Embryonic facial prominence (tissue), 1 donor: ENCODE measurements around the gene RRBP1.
"Not testable (repeated sequence)": the region's sequence is repeated elsewhere in the genome, so short reads cannot be mapped to it uniquely, and the experiment has no call there.

Experiments
- DNase-seq: peaks from one replicate; pipeline ENCODE4 v3.0.0-alpha.2; 2016; ENCODE audit errors: extremely low spot score

The RRBP1 gene

DNA sequence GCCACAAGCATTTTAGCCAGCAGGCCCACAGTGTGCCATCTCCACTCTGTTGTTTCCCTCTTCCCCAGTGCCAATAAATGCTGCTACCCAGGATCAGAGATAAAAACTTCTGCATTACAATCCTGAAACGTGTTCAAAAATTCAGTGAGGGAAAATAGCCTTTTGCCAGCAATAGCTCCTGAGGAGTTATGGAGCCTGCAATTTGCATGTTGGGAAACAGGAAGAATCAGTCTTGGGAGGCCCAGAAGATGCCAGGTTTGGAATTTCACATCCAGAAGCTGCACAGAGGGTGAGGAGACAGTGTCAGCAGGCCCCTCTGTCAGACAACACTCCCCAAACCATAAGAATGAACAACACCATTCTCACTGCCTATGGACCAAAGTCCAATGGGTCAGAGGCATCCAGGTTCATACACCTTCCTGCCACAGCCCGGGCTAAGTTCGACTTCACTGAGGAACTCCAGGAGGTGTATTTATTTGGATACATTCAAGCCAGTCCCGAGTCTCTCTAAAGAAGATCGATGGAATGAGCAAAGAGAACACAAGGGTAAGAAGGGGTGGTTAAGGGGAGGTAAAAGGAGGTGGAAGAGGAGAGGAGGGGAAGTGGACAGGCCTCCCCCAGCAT is 20.8 kb downstream of the RRBP1 start:
- no peak for DNase-seq

DNA sequence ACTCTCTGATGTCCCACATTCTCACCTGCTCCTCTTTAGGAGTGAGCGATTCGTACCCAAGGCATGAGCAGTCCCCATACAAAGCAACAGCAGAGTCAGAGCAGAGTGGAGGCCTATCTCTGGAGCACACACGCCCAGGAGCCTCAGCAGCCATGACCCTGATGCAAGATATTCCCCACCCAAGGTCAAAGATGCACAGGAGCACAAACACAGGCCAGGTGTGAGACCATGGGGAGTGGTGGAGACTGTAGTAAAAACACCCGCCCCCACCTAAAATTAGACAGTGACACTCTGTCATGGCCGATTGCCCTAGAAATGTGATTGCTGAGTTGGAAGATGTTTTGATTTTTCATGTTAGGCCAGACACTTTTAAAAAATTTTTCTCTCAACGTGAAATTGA is 21.4 kb downstream of the RRBP1 start:
- no peak for DNase-seq

DNA sequence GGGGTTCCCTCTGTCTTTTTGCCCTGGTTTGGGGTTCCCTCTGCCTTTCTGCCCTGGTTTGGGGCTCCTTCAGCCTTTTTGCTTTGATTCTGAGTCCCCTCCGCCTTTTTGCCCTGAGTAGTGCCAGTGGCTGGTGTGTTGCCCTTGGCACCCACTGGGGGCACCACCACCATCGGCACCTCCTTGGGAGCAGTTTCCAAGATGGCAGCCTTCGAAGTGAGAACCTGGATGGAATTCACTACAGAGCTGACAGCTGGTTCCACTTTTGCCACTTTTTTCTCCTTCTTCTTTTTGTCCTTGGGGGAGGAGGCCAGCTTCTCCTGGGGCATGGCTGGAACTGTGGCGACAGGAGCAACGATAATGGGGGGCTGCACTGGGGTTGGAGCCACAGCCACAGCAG is 22.2 kb downstream of the RRBP1 start:
- no peak for DNase-seq

DNA sequence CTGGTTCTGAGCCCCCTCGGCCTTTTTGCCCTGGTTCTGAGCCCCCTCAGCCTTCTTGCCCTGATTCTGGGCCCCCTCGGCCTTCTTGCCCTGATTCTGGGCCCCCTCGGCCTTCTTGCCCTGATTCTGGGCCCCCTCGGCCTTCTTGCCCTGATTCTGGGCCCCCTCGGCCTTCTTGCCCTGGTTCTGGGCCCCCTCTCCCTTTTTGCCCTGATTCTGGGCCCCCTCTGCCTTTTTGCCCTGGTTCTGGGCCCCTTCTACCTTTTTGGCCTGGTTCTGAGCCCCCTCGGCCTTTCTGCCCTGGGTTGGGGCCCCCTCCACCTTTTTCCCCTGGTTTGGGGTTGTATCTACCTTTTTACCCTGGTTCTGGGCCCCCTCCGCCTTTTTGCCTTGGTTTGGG is 22.7 kb downstream of the RRBP1 start:
- DNase-seq, result not testable (repeated sequence)

DNA sequence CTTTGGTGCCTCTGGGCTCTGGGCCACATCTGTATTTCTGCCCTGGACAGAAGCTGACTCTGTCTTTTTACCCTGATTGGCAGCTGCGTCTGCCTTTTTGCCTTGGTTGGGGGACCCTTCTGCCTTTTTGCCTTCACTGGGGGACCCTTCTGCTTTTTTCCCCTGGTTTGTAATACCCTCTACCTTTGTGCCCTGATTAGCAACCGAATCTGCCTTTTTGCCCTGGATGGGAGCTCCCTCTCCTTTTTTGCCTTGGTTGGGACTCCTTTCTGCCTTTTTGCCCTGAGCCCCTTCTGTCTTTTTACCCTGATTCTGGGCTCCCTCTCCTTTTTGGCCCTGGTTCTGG is 23.4 kb downstream of the RRBP1 start:
- DNase-seq, result no peak

DNA sequence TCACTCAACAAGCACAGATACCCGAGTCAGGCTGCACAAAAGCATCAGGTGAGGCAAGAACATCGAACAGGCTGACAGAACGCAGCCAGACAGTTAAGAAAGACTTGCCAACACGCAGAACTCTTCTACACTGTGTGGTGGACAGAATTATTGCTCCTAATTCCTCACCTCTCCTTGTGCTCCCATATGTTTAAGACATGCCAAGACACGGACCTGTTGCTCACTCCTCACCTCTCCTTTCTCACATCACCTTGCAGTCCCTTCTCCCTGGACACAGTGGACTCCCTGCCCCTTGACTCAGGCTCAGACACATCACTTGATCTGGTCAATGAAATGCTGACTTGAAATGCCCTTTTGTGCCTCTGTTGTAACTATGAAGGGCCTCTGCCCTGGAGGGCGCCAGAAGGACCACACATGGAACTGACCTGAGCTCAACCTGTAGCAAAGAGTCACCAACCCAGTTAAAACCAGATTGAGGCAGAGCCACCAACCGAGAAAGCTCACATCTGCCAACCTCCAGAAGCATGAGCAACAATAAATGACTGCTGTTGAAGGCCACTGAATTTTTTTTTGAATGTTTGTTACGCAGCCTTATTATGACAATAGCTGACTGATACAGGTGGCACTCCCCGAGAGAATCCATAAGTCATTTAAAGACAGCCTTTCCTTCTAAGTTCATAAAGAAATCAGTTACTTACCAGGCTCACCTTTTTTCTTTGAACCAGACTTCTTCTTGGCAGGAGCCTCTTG is 24.0 kb downstream of the RRBP1 start:
- no peak for DNase-seq

DNA sequence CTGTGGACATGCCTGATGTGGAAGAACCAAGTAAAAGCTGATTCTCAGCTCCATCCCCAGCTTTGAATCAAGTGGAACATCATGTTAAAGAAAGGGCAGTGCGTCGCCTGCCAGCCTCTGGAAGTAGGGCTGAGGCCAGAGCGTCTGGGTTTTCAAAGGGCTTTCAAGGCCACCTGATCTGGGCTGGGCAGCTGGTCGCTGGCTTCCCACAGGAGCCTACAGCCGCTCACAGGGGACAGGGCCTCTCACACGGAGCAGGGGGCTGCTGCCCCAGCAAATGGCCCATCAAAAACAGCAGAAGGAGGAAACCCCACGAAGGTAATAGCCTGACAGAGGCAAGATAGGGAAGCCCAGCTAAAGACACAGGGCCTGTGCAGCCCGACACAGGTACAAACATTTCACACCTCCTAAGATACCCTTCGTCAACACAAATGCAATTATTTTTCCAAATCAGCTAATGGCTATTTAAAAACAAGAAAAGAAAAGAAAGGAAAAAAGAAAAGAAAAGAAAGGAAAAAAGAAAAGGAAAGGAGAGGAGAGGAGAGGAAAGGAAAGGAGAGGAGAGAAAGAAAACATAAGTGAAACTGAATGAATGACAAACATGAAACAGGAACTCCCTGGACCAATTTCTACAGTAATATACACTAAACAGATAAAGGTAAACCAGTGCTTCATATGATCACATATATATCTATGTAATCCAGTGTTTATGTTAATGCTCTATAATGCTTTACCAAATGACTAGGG is 24.8 kb downstream of the RRBP1 start:
- no peak for DNase-seq

DNA sequence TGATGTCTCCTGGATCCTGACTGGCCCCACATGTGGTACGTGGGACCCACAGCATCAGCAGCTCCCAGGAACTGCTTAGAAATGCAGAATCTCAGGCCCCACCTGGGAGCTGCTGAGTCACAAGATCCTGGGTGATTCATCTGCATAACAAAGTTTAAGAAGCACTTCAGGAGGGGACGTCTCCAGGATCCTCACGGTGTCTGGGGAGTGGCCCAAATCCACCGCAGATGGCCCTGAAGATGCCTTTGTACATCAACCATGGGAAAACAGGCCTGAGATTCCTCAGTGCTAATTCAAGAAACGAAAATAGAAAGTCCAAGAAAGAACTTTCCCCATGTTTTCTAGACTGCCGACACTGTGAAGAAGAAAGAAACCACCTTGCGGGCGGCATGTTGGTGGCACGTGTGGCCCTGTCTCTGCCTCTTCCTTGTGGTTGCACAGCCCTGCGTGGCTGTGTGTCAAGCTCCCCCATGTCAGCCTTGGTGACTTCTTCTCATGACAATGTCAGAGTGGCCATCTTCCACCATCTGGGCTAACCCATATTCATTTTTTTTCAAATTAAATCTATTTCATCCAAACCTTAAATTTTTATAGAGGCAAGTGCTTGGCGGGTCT is 26.1 kb downstream of the RRBP1 start:
- DNase-seq, result no peak

DNA sequence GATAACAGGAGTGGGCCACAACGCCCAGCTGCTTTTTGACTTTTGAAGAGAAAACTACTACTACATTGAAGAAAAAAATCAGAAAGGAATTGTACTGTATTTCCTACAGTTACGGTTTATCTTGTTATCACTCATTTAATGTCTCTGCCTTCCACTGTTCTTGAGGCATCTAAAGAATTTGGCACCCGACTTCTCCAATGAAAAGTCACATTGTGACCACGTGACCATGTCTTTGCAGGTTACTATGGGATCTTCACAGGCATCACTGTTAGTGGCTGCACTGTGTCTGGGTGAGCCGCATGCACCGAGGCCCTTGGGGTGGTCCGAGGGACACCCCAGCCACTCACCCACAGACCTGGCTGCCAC is 26.8 kb downstream of the RRBP1 start:
- DNase-seq, result no peak

DNA sequence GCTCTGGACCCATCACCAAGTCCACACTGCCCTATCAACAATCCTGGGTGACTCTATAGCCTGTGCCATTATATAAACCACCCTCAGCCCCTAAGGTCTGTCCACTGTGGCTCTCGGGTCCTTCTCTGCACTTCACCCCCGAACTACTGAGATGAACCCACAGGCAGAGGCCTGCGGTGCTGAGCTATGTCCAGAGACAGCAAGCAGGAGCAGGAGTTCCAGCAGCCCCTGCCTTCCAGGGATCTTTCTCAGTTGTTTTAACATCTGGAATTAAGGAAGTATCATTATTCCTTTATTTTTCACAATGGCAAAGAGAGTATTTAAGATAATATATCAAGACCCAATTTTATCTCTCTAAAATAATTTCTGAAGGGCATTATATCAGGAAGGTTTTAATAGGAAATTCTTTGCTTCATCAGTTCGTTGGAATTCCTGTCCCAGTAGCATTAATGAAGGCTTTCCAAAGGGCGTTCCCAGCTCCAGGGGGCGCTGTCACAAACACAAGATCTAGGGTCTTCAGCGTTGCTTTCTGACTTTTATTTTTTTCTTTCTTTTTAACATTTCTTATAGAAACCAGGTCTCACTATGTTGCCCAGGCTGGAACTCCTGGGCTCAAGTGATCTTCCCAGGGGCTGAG is 27.3 kb downstream of the RRBP1 start:
- DNase-seq, result no peak

DNA sequence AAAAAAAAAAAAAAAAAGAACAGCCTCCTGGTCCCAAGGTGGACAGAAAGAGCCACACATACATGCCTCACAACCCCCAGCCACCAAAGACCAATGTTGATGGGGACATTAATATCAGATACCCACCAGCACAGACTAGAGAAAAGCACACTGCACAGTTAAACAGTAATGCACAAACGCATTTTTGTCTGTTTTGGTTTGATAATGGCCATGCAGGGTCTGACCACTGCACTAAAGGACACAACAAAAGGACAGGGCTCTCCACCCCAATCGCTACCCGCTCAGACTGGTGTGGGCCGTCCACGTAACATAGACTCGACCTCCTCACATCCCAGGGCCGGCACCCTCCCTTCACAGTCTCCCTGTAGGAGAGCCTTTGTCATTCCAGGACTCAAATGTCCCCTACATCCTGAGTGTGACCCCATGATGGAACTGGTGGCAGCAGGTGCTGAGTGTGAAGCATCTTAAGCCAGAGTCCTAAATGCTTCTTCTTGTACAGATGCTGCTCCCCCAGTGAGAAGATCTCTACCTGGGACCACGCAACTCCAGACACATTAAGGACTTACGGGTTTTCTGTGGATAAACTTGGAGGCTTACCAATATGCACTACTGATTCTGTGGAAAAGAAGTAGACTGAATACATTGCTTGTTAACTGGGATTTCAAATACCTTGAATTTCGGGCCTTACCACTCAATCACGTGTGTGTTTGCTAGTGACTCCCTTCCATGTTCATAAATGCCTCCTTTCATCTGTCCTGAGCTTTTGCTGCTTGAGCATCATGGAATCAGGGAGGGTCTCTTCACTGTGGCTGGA is 28.0 kb downstream of the RRBP1 start:
- DNase-seq, result no peak

DNA sequence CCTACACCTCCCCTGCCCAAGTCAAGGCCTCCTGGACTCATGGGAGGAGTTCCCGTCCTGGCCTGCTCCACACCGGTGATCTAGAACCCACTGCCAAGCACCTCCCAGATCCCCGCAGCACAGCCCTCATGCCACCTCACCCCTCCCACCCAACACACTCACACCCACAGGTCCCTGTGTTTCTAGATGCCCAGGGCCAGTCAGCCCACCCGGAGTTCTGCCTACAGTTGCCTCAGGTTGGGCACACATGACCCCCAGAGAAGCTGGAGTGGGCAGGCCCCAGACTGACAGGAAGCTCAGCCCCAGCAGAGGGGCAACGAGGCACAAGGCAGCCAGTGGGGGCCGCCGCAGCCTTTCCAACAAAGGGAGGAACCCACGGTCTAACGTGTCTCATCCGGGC is 29.6 kb downstream of the RRBP1 start:
- DNase-seq, result no peak

DNA sequence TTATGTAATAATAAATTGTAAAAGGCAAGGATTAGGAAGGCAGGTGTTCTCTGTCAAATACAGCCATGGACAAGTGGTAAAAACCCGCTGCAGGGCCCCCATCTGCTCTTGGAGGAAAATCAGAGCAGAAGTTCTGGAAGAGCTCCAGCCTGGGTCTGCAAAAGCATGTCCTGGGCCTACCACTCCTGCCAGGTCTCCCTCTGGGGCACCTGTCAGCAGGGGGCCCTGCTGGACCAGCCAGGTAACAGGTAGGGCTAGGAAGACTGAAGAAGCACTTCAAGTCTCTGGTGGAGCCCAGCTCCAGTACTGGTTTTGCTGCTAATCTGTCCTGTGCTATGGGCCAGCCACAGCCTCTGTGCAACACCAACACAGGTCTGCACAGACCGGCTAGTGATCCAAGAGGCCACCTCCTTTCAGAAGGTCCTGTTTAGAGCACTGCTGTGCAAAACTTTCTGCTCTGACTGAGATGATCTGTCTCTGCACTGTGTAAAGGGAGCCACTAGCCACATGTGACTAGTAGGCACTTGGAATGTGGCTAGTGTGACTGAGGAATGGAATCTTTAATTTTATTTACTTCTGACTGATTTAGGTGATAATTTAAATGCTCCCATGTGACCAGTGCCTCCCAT is 30.2 kb downstream of the RRBP1 start:
- DNase-seq, result no peak

DNA sequence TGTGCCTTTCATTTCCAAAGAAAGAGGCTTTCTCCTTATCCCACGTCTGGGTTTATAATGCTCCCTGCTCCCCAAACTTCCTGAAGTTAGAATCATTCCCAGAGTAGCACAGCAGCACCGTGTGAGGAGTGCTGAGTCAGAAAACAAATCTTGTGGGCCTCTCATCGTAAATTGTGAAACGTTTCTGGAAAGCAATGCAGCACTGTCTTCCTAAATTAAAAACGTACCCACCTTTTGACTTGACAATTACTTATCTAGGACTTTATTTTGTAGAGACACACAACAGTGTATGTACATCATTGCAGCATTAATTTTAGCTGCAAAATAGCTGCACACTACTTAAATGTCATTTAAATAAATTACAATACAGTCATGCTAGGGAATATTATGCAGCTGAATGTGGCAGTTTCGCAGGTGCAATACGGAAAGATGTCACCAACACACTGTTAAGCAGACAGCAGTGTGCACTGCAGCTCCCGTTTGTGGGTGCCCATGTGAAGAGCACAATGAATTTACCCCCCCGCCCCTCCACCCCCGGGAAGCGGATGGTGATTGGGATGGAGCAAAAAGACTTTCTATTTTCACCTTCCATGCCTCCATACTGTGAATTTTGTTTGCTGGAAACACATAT is 30.8 kb downstream of the RRBP1 start:
- no peak for DNase-seq

DNA sequence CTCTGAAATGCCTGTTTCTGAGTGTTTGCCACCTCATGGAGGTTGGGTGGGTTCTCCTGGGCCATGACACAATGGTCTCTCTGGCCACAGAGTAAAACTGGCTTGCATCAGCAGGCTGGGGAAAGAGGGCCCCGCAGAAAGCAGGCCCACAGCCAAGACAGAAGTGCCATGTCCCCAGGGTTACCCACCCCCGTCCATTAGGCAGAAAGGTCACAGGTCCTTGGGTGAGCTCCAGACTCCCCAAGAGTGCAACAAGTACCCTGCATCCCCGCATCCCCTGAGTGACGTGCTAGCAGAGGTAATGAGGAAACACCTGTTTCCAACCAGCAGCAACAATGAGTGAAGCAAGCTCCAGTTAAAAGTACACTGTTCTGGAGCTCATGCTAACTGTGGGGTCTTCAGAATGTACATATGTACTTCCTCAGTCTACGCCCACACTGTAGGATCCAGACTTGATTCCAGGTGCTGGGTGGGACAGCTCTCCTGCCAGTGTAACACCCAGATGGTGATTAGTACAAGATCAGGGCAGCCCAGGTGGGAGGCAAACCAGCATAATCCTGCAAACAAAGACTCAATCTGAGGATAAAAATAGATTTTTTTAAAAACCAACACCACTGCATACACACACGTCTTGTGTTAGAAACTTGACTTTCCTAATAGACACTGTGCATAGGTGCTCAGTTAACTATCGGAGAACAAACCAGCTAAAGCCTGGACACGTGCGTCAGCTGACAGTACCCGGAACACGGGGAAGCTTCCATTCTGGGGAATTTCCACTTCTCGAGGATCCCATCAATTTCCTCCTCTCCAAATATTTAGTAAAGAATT is 31.5 kb downstream of the RRBP1 start:
- no peak for DNase-seq

DNA sequence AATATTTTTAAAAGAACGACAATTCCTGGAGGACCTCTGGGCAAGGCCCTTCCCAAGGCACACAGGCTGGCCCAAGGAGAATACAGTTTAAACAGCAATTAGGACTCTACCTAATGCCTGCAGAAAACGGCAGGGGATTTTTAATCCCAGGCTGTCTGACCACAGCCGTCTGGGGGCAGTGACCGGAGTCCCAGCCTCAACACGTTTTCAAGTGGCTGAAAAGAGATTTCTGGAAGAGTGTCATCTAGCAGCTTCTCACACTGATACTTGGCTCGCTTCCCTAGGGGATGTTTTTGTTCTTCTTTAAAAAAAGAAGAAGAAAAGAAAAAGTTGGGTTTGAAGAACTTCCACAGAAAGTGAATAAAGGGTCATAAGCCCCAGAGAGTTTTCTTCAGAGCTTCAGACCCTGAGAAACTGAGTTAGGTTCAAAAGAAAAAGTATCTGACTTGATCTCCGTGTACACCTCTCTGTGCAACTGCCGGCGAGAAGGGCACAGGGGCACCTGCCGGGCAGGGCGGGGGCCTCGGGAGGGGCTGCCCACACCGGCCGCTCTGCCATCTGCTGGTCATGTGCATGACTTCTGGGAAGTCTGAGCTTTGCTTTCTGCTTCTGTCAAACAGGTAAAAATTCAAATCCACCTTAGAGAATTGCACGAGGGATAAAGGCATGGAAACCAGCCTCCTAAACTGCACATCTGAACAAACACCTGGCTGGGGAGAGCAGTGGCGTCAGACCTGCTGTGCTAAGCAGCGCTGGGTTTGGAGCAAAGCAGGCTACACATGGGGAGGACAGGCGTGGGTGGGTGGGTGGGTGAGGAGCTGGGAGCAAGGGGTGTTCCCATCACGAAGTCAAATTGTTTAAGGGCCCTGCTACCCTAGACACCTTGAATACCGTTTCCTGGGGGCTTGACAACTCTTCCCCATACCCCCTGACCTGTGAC is 33.0 kb downstream of the RRBP1 start:
- DNase-seq, result no peak

DNA sequence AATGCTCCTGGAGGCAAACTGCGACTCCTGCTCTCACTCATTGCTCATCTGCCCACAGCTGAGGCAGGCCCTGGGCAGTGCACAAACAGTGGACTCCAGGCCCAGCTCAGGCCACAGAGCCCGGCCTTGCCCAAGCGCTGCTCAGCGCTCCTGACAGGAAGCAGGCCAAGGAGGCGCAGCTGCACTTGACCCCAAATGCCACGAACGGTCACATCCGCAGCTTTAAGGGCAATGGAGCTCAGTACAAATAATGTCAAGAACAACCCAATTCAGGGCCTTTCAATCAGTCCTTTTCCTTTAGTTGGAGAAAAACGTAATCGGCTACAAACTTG is 33.8 kb downstream of the RRBP1 start:
- DNase-seq, result no peak
